SKM-1 treated with dmso at 0.1 percent for 144 hours (cell line): ENCODE measurements around the gene LDLRAD3.

Experiments used
- DNase-seq: peaks from one replicate; lab custom pipeline; 2025; ENCODE audit not compliant: unreplicated experiment; lab: John Stamatoyannopoulos, UW

The LDLRAD3 gene

GRCh38 chr11:36014898-36015665 is 71.2 kb downstream of the LDLRAD3 start:
- no peak for DNase-seq

DNA sequence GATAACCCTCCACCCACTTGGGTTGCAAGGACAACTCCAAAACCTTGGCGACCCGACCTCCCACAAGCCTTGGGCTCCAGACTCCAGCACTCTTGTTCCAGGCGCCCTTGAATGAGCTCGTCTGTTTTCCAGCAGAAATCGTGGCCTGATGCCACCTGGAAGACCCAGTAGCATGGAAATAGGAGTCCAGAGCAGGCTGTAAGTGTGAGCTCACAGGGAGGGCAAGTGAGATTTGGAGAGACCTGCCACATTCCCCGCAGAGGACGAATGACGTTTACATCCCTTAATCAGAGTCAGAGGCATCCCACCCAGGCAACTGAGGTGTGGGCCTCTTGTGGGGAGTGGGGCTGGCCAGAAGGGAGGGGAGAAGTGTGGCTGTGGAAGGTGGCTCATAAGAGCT is 71.9 kb downstream of the LDLRAD3 start:
- no peak for DNase-seq

- DNase-seq = no peak
These were observed 72.4 kb downstream of the LDLRAD3 start for GRCh38 chr11:36016263-36016662.

- no peak for DNase-seq
These were observed 72.8 kb downstream of the LDLRAD3 start for GRCh38 chr11:36016709-36017108.

GRCh38 chr11:36019005-36019596 is 75.2 kb downstream of the LDLRAD3 start:
- DNase-seq = no peak

DNA sequence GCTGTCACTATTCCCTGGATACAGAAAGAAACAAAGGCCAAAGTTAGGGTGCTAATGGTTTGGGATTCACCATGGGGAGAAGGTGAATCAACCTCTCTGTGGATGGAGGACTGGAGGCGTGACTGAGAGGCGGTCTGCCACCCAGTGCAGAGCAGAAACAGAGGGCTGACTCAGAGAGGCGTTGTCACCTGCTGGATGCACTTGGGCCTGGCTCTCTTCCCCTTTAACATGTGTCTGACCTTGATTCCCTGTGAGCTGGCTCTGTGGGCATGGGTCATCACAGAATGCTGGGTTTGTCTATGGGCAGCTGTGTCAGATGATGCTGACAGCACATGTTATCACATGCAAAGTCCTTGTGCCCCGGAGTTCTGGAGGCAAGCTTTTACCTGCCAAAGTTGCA is 75.9 kb downstream of the LDLRAD3 start:
- DNase-seq = no peak

DNA sequence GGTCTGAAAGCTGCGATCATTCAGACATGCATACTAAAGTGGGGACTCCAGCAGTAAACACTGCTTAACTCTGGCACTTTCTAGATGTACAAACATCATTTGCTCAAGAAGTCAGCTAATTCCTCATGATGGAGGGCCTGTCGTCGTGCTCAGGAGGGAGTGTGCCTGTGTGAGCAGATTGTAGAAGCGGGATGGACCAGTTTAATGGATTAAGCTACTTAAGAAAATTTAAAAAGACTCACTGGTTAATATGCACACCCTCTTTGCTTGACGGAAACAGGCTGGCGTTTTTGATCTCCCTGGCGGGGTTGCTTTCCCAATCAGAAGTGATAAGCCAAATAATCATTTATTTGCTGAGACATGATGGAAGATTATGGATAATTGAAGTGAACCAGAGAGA is 79.0 kb downstream of the LDLRAD3 start:
- no peak for DNase-seq

DNA sequence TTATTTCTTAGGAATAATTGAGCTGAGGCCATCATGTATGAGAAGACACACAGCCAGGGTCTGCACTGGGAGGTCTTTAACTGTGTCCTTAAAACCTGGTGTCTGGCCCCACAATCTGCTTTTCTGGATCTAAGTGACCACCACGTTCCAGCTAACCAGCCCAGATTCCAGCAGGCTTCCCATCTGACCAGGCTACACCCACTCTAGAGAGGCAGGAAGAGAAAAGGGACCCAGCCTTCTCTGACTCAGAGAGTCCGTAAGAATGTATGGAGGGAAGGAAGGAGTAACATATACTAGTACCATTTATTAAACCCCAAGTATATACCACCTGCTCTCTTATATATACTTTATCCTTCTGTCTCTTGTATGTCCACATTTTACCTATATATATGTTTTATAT is 80.1 kb downstream of the LDLRAD3 start:
- no peak for DNase-seq

DNA sequence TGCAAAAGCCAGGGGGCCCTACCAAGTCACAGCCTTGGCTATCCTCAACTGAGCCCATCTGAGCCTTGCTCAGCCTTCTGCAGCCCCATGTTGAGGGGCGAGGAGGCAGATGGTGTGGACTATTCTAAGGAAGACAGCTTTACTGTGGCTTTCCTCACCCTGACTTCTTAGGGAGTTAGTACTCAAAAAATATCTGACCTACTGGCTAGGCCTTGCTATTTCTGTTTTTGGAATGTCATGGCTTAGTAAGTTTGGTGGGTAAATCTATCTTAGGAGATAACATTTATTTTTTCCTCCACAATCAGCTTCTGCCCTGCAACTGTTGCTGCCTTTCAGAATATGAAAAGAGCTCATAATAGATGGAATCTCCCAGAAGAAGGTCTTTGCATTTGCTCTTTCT is 80.9 kb downstream of the LDLRAD3 start:
- DNase-seq = no peak

- DNase-seq = no peak
These were observed 82.6 kb downstream of the LDLRAD3 start for GRCh38 chr11:36026315-36026968.

GRCh38 chr11:36027731-36028130 is 83.9 kb downstream of the LDLRAD3 start:
- DNase-seq = no peak

DNA sequence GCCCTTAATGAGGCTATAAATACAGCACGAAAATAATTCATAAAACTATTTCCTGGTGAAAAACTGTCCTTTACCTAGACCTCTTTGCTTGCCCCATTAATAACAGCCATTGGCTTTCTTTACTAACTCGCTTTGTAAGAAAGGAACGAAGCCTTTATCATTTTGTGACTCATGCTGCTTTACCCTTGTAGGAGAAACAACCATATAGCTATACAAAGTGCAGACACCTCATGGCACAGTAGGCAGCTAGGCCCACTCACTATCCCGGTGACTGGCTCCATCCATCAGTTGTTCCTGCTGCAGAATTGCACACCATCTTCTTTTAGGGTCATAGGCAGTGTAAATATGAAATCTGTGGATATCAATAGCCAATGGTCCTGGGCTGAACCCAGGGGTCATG is 85.8 kb downstream of the LDLRAD3 start:
- DNase-seq = no peak

- no peak for DNase-seq
These were observed 86.9 kb downstream of the LDLRAD3 start for GRCh38 chr11:36030731-36031281.

GRCh38 chr11:36033082-36033751 is 89.4 kb downstream of the LDLRAD3 start:
- no peak for DNase-seq

GRCh38 chr11:36033936-36034335 is 90.1 kb downstream of the LDLRAD3 start:
- no peak for DNase-seq

DNA sequence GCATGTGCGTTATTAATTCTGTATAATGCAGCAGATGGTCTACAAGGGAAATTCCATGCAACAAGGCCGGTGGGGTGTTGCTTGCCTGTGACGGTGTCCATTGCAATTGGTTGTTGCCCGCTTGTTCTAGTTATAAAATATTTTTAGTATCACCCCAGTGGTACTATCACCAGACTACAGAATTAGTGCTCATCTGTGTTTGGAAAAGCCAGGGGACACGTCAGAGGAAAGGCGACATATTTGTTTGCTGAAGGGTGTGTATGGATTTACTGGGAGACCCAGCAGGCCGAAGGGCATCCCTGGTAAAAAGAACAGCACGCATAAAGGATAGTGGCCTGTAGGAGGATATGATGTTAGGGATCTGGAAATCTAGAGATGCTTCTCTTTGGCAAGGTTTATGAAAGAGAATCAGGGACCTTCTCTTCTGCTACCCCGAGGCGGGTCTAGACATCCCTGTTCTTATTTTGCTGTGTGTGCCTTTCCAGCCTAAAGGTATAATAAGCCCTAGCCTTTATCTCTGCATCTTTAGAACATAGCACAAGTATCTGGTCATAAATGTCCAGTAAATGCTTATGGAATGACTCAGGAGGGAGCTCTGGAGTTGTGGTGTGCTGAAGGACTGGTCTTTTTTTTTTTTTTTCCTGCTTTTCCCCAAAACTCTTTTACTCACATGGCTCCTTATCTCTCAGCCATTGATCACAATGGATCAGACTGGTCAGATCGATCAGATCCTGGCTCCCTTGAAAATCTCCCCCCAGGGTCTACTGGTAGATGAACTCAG is 90.9 kb downstream of the LDLRAD3 start:
- no peak for DNase-seq

GRCh38 chr11:36035454-36035853 is 91.6 kb downstream of the LDLRAD3 start:
- DNase-seq = no peak

- DNase-seq = no peak
These were observed 92.1 kb downstream of the LDLRAD3 start for GRCh38 chr11:36035999-36036398.

DNA sequence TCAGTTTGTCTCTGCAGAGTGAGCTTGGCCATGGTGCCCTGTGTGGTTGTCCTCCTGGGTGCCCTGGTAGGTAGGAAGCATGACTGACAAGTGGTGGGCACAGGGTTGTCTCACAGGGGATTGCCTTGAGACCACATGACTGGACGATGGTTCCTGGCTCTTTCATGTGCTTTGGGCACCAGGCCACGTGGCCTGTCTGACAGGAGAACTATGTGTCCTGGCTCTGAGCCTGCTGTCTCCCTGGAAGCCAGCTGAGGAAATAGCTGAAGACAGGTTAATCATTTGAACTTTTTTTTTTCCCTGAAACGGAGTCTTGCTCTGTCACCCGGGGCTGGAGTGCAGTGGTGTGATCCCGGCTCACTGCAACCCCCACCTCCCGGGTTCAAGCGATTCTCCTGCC is 93.2 kb downstream of the LDLRAD3 start:
- no peak for DNase-seq

DNA sequence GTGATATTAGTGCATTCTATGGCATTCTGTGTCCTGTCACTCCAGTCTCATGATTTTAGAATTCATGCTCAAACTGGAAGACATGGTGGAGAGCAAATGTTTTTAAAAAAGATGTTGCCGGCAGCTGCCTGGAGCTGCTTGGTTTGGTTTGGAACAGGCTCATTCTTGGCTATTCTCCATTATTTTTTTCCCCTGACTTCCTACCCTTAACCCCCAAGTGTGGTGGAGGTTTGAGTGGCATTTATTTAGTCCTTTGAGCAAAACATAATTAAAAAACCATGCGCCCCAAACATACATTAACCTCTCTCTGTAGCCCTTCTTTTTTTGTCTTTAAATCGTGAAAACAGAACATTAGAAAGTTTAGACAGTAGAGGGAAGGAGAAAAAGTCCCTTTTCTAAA is 94.7 kb downstream of the LDLRAD3 start:
- DNase-seq = no peak

DNA sequence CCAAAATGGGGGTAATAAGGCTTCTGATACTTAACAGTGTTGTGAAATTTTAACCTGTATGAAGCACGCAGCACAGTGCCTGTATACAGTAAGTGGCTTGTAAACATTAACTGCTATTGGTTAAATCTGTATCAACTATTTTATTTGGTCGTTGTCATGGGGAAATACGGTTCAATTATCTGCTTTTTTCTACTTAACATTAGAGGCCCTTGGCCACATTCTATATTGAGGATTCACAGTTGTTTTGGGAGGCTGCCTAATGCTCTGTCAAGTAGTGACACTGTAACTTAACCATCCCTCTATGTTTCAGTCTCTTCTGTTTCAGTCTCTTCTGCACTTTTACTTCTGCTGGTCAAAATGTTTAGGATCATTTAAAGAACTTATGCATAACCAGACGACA is 95.6 kb downstream of the LDLRAD3 start:
- no peak for DNase-seq
